ENCODE results near the gene SAMD1.

The SAMD1 gene

DNA sequence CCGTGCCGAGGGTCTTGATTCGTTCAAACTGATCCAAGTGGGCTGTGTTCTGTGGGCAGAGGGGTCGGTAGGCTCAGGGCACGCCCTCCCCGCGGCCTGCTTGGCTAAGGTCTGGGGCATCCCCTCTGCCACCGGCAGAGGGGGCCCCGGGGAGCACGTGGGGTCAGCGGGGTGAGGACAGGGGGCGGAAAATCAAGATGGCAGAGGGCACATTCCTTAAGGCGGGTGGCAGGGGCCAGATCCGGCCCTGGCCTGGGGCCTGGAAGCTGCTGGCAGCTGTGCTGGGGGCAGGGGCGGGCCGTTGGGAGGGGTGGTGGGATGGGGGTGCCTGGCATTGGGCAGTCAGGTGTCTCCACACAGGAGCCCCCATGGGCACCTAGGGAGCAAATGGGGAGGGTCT lies 16.3 kb upstream of the SAMD1 start:
- no peak for DNase-seq (ENCODE audit: insufficient read length, low spot score)
- no peak for TF ChIP-seq POLR2AphosphoS5 (IDR thresholded peaks at IDR 0.05; ENCODE audit: low read depth, low read length)
- no peak for TF ChIP-seq POU2F2 (IDR thresholded peaks at IDR 0.05; ENCODE audit: low read depth, low read length)
- no peak for TF ChIP-seq PAX5 (IDR thresholded peaks at IDR 0.05; ENCODE audit: insufficient read depth, low read length, severe bottlenecking)
- no peak for TF ChIP-seq SPI1 (IDR thresholded peaks at IDR 0.05; ENCODE audit: low read depth, low read length)
- TF ChIP-seq TAF1 (IDR thresholded peaks at IDR 0.05; ENCODE audit: low read depth, low read length) = no peak
- no peak for TF ChIP-seq POLR2A (IDR thresholded peaks at IDR 0.05; ENCODE audit: low read depth, low read length)
- FAIRE-seq = no peak

DNA sequence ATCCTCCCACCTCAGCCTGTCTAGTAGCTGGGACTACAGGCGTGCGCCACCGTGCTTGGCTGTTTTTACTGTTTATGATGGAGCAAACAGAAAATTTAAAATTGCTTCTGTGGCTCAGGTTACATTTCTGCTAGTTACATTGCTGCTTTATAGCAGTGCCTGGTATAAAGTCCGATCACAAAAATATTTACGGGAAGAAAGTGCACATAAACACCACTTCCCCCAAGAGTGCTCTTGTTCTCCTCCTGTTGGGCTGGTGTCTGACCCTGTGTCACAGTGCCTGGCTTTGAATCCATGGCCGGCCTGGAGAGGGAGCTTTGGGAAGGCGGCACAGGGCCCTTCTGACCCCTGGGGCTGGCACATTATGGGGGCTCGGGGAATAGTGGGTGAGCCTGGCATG lies 15.1 kb upstream of the SAMD1 start:
- FAIRE-seq (no peak), DNase-seq (ENCODE audit: insufficient read length, low spot score) (no peak)
- TF ChIP-seq POLR2AphosphoS5 (IDR thresholded peaks at IDR 0.05; ENCODE audit: low read depth, low read length) = no peak
- no peak for TF ChIP-seq POU2F2 (IDR thresholded peaks at IDR 0.05; ENCODE audit: low read depth, low read length)
- TF ChIP-seq PAX5 (IDR thresholded peaks at IDR 0.05; ENCODE audit: insufficient read depth, low read length, severe bottlenecking) = no peak
- no peak for TF ChIP-seq POLR2A (IDR thresholded peaks at IDR 0.05; ENCODE audit: low read depth, low read length)
- TF ChIP-seq TAF1 (IDR thresholded peaks at IDR 0.05; ENCODE audit: low read depth, low read length) = no peak
- TF ChIP-seq SPI1 (IDR thresholded peaks at IDR 0.05; ENCODE audit: low read depth, low read length) = no peak

DNA sequence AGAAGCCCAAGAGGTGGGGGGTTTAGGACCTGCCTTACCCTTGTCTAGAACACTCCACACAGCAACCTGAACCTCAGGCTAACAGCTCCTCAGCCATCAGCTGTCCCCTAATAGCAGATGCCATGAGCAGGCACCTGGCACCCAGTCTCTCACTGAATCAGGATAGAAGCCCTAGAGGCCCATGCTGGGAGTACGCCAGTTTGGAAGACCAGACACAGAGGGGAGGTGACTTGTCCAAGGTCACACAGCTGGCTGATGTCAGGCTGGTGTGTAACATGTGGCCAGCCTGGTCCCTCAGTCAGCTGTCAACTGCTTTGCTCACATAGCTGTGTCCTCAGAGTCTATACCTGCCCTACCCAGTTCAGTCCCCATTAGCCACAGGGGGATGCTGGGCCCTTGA lies 12.8 kb upstream of the SAMD1 start:
- DNase-seq (ENCODE audit: insufficient read length, low spot score) = no peak
- TF ChIP-seq POU2F2 (IDR thresholded peaks at IDR 0.05; ENCODE audit: low read depth, low read length) (no peak), SPI1 (IDR thresholded peaks at IDR 0.05; ENCODE audit: low read depth, low read length) (no peak), POLR2A (IDR thresholded peaks at IDR 0.05; ENCODE audit: low read depth, low read length) (no peak), TAF1 (IDR thresholded peaks at IDR 0.05; ENCODE audit: low read depth, low read length) (no peak), POLR2AphosphoS5 (IDR thresholded peaks at IDR 0.05; ENCODE audit: low read depth, low read length) (no peak), PAX5 (IDR thresholded peaks at IDR 0.05; ENCODE audit: insufficient read depth, low read length, severe bottlenecking) (no peak)
- FAIRE-seq = no peak

DNA sequence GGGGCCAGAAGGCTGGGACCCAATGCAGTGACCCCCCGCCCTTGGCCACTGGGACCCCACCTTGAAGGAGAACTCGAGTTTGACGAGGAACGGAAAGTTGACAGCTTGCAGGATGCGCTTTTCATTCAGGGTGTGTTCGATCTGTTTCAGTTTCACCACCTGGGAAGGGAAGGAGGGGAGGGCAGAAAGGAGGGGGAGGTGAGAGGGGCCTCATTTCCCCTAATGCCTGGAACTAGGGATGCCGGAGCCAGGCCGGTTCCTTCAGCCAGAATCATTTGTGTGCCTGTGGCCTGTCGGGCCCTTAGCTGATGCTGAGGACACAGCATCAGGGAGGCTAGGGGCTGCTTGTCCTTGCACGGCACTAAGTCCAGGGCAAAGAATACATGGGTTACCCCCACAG lies 12.2 kb upstream of the SAMD1 start:
- no peak for DNase-seq (ENCODE audit: insufficient read length, low spot score)
- no peak for FAIRE-seq
- TF ChIP-seq PAX5 (IDR thresholded peaks at IDR 0.05; ENCODE audit: insufficient read depth, low read length, severe bottlenecking) (no peak), TAF1 (IDR thresholded peaks at IDR 0.05; ENCODE audit: low read depth, low read length) (no peak), POLR2A (IDR thresholded peaks at IDR 0.05; ENCODE audit: low read depth, low read length) (no peak)

DNA sequence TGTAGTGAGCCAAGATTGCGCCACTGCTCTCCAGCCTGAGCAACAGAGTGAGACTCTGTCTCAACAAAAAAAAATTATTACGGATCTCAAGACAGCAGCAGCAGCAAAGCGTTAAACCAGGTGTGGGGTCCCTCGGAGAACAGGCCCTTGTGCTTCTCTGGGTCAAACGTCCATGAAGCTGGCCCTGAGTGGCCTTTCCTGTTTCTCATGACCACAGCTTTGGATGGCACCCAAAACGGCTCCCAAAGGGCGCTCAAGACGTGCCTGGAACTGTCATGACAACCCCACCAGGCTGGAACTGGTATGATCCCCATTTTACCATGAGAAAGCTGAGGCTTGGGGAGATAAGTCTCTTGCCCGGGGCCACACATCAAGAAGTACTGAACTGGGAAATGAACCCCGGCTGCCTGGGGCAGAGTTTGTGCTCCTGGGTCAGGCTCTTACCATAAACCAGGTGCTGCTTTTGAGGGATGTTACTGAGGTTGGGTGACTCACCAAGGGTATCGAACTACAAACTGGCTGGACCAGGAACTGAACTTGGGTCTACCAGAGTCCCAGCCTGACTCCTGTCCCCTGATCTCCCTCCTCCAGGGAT lies 11.6 kb upstream of the SAMD1 start:
- TF ChIP-seq POLR2AphosphoS5 (IDR thresholded peaks at IDR 0.05; ENCODE audit: low read depth, low read length) = no peak
- TF ChIP-seq SPI1 (IDR thresholded peaks at IDR 0.05; ENCODE audit: low read depth, low read length) = no peak
- TF ChIP-seq PAX5 (IDR thresholded peaks at IDR 0.05; ENCODE audit: insufficient read depth, low read length, severe bottlenecking) = no peak
- TF ChIP-seq TAF1 (IDR thresholded peaks at IDR 0.05; ENCODE audit: low read depth, low read length) = no peak
- no peak for TF ChIP-seq POLR2A (IDR thresholded peaks at IDR 0.05; ENCODE audit: low read depth, low read length)
- no peak for TF ChIP-seq POU2F2 (IDR thresholded peaks at IDR 0.05; ENCODE audit: low read depth, low read length)
- DNase-seq (ENCODE audit: insufficient read length, low spot score) (no peak), FAIRE-seq (no peak)

DNA sequence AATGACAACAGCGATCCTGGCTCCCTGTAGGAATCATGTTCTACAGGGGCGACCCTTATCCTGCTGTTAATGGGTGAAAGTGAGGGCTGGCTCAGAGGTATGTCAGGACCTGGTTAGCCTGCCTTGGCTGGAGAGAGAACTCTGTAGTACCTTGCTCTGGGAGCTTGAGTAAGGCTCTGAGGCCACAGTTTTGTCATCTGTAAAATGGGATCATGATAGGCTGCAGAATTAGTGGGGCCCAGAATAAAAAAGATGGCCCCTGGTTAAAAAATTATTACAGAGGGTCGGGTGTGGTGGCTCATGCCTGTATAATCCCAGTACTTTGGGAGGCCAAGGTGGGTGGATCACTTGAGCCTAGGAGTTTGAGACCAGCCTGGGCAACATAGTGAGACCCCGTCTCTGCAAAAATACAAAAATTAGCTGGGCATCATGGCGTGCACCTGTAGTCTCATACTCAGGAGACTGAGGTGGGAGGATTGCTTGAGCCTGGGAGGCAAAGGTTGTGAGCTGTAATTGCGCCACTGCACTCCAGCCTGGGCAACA lies 10.5 kb upstream of the SAMD1 start:
- TF ChIP-seq POLR2A (IDR thresholded peaks at IDR 0.05; ENCODE audit: low read depth, low read length) = no peak
- no peak for TF ChIP-seq PAX5 (IDR thresholded peaks at IDR 0.05; ENCODE audit: insufficient read depth, low read length, severe bottlenecking)
- no peak for TF ChIP-seq SPI1 (IDR thresholded peaks at IDR 0.05; ENCODE audit: low read depth, low read length)
- TF ChIP-seq POU2F2 (IDR thresholded peaks at IDR 0.05; ENCODE audit: low read depth, low read length) = no peak
- TF ChIP-seq POLR2AphosphoS5 (IDR thresholded peaks at IDR 0.05; ENCODE audit: low read depth, low read length) = no peak
- TF ChIP-seq TAF1 (IDR thresholded peaks at IDR 0.05; ENCODE audit: low read depth, low read length) = no peak
- no peak for FAIRE-seq

DNA sequence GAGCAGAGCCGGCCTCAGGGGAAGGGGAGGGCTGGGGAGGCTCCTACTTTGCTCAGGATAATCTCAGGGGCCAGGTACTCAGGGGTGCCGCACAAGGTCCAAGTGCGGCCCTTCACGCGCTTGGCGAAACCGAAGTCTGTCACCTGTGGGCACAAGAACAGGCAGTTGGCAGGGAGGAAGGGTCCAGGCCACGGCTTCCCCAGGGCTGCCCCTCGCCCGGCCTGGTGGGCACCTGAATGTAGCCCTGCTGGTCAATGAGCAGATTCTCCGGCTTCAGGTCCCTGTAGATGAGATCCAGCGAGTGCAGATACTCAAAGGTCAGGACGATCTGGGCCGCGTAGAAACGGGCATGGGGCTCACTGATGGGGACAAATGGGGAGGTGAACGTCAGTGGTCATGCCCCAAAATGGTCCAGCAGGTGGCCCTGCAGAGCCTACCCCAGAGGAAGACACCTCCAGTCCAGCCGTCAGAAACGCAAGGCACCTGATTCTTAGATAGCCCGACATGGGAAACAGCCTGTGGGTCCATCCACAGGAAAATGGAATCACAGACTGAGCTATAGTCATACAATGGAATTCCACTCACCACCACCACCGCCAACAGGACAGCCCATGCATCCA lies 7.1 kb upstream of the SAMD1 start:
- FAIRE-seq = no peak
- no peak for TF ChIP-seq POLR2AphosphoS5 (IDR thresholded peaks at IDR 0.05; ENCODE audit: low read depth, low read length)
- TF ChIP-seq TAF1 (IDR thresholded peaks at IDR 0.05; ENCODE audit: low read depth, low read length) = no peak
- TF ChIP-seq PAX5 (IDR thresholded peaks at IDR 0.05; ENCODE audit: insufficient read depth, low read length, severe bottlenecking) = no peak
- no peak for TF ChIP-seq POLR2A (IDR thresholded peaks at IDR 0.05; ENCODE audit: low read depth, low read length)
- TF ChIP-seq POU2F2 (IDR thresholded peaks at IDR 0.05; ENCODE audit: low read depth, low read length) = no peak
- no peak for TF ChIP-seq SPI1 (IDR thresholded peaks at IDR 0.05; ENCODE audit: low read depth, low read length)
- no peak for DNase-seq (ENCODE audit: insufficient read length, low spot score)

More for the DNA sequence above, 10.5 kb upstream of the SAMD1 start:
- no peak for DNase-seq (ENCODE audit: insufficient read length, low spot score)

DNA sequence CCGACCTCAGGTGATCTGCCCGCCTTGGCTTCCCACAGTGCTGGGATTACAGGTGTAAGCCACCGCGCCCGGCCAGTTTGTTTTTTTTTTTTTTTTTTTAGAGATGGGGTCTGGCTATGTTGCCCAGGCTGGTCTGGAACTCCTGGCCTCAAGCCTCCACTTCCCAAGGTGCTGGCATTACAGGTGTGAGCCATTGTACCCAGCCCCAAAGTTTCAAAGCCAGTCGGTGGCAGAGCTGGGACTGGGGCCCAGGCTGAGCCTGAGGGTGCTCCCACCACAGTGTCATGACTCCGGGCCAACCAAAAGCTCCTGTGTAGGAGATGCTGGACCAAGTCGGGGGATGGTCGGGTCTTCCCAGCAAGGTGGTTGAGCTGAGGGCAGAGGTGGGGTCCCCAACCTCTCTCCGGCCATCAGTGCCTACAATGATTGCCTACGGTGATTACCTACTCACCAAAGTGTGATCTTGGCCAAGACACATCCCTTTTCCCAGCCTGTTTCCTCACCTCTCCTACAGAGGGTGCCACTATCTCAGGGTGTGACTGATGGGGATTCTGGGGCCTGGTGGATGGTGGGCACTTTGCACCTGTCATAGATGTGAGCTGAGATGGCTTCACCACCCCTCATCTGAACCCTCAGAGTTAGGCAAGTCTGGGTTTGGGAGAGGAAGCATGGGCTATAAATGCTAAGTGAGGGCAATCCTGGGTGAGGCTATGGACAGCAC lies 5.9 kb upstream of the SAMD1 start:
- FAIRE-seq (no peak), DNase-seq (ENCODE audit: insufficient read length, low spot score) (no peak)
- TF ChIP-seq SPI1 (IDR thresholded peaks at IDR 0.05; ENCODE audit: low read depth, low read length) = no peak
- TF ChIP-seq POLR2AphosphoS5 (IDR thresholded peaks at IDR 0.05; ENCODE audit: low read depth, low read length) = no peak
- no peak for TF ChIP-seq TAF1 (IDR thresholded peaks at IDR 0.05; ENCODE audit: low read depth, low read length)
- TF ChIP-seq POLR2A (IDR thresholded peaks at IDR 0.05; ENCODE audit: low read depth, low read length) = no peak
- no peak for TF ChIP-seq PAX5 (IDR thresholded peaks at IDR 0.05; ENCODE audit: insufficient read depth, low read length, severe bottlenecking)
- no peak for TF ChIP-seq POU2F2 (IDR thresholded peaks at IDR 0.05; ENCODE audit: low read depth, low read length)

DNA sequence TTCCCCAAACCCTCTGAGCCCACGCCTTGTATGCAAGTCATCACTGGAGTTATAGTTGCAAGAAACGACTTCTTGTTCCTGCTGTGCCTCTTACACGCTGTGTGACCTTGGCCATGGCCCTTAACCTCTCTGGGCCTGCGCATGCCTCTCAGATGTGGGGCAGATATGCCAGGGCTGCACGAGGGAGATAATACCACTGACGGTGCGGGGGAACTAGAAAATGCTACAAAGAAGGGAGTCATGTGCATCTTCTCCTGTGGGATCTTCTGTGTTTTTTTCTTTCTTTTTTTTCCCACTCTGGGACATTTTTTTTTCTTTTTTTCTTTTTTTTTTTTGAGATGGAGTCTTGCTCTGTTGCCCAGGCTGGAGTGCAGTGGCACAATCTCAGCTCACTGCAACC lies 4.3 kb upstream of the SAMD1 start:
- TF ChIP-seq POU2F2 (IDR thresholded peaks at IDR 0.05; ENCODE audit: low read depth, low read length) = no peak
- no peak for TF ChIP-seq TAF1 (IDR thresholded peaks at IDR 0.05; ENCODE audit: low read depth, low read length)
- TF ChIP-seq POLR2AphosphoS5 (IDR thresholded peaks at IDR 0.05; ENCODE audit: low read depth, low read length) = no peak
- TF ChIP-seq PAX5 (IDR thresholded peaks at IDR 0.05; ENCODE audit: insufficient read depth, low read length, severe bottlenecking) = no peak
- no peak for TF ChIP-seq POLR2A (IDR thresholded peaks at IDR 0.05; ENCODE audit: low read depth, low read length)
- no peak for TF ChIP-seq SPI1 (IDR thresholded peaks at IDR 0.05; ENCODE audit: low read depth, low read length)
- FAIRE-seq = no peak
- DNase-seq (ENCODE audit: insufficient read length, low spot score) = no peak

All from GM12891 (cell line).